Activated CD4-positive, alpha-beta T cell treated with anti-CD3 and anti-CD28 coated beads, Interleukin-2, amount 50 U/mL, for 48 hours (primary cell): ENCODE results near the gene GOLPH3.
"Not testable (repeated sequence)": the region's sequence is repeated elsewhere in the genome, so short reads cannot be mapped to it uniquely, and the experiment has no call there.

Experiments
- DNase-seq, 2 experiments: peaks; one replicate each; pipeline ENCODE4 v3.0.0-alpha.2; 2020

GOLPH3 gene

DNA sequence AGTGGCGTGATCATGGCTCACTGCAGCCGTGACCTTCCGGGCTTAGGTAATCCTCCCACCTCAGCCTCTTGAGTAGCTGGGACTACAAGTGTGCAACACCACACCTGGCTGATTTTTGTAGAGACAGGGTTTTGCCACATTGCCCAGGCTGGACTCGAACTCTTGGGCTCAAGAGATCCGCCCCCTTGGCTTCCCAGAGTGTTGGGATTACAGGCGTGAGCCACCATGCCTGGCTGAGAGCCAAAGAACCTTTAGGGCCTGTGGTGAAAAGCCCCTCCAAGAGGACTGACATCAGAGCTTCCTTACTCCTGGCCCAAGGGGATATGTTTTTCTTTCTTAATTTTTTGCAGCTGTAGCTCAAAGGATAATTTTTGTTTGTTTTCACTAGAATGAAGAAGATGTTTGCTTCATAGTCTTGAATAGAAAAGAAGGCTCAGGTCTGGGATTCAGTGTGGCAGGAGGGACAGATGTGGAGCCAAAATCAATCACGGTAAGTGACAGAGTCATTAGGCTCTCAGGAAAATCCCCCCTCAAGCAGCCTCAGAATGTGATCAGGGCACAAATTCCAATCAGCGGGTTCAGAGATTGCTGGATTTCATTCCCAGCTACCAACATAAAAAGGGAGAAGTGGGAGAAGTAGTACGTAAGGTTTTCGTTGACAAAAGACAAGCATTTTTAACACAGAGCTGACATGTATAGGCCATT, 77.1 kb downstream of the GOLPH3 start:
- DNase-seq, result no peak

DNA sequence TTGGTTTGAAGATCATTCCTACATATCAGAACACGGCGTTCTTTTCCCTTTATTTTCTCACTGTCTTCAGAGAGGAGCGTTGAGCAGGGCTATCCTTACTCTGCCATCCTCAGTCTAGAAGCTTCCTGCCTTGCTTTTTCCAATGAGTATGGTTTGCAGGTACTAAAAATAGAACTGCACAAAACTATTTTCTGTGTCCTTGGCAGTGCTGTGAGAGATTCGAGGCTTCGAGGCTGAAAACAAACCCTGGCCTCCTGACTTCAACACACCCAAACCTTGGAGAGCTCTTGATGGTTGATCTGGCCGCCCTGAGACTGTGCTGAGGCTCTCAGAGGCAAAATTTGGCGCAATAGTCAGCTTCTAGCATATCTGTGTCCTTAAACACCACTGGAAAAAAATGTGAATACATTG, 78.9 kb downstream of the GOLPH3 start:
- DNase-seq, result no peak

DNA sequence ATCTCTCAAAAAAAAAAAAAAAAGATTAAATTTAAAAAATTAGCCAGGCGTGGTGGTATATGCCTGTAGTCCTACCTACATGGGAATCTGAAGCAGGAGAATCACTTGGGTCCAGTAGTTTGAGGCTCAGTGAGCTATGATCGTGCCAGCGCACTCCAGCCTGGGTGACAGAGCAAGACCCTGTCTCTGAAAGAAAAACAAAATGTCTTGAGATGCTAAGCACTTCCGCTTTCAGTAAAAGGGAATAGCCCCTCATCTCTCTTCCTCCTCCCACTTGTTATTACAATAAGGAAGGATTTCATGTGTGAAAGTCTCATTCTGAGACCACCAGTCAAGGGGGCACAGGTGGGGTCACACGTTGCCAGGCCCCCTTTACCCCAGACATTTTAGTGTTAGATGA, 79.4 kb downstream of the GOLPH3 start:
- DNase-seq, result no peak

DNA sequence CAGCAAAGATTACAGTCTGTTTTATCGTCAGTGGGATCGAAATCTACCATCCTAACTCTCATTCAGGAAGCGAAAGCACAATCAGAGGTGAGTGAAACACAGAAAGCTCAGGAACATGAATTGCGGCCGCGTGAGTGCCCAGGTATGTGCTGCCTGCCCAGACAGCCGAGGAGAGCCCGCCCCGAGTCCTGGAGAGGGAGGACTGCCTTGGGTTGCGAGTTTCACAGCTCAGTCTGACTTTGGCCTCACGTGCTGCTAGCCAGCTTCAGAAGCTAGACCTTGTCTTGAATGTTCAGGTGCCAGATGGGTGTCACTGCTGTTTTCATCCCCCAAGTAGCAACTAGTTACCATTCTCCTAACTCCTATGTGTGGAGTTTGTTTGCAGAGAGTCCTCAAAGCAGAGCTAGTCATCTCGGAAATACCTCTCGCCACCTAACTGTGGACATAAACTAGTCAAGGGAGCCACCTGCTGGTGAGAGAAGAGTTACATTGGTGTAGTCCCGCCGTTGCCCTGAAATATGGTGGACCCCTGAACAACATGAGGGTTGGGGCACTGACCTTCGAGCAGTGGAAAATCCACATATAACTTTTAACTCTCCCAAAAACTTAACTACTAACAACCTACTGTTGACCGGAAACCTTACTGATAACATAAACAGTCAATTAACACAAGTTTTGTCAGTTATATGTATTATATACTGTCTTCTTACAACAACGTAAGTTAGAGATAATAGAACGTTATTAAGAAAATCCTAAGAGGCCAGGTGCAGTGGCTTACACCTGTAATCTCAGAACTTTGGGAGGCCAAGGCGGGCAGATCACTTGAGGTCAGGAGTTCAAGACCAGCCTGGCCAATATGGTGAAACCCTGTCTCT, 80.9 kb downstream of the GOLPH3 start:
- peak; percentile 56 to 71 for DNase-seq

DNA sequence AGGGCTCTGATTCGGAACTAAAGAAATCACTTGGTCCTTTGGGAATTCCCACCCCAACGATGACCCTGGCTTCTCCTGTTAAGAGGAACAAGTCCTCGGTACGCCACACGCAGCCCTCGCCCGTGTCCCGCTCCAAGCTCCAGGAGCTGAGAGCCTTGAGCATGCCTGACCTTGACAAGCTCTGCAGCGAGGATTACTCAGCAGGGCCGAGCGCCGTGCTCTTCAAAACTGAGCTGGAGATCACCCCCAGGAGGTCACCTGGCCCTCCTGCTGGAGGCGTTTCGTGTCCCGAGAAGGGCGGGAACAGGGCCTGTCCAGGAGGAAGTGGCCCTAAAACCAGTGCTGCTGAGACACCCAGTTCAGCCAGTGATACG, 83.4 kb downstream of the GOLPH3 start:
- no peak for DNase-seq

DNA sequence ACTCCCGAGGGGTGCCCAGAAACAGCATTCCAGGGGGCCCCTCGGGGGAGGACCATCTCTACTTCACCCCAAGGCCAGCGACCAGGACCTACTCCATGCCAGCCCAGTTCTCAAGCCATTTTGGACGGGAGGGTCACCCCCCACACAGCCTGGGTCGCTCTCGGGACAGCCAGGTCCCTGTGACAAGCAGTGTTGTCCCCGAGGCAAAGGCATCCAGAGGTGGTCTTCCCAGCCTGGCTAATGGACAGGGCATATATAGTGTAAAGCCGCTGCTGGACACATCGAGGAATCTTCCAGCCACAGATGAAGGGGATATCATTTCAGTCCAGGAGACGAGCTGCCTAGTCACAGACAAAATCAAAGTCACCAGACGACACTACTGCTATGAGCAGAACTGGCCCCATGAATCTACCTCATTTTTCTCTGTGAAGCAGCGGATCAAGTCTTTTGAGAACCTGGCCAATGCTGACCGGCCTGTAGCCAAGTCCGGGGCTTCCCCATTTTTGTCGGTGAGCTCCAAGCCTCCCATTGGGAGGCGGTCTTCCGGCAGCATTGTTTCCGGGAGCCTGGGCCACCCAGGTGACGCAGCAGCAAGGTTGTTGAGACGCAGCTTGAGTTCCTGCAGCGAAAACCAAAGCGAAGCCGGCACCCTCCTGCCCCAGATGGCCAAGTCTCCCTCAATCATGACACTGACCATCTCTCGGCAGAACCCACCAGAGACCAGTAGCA, 83.9 kb downstream of the GOLPH3 start:
- DNase-seq, result no peak

DNA sequence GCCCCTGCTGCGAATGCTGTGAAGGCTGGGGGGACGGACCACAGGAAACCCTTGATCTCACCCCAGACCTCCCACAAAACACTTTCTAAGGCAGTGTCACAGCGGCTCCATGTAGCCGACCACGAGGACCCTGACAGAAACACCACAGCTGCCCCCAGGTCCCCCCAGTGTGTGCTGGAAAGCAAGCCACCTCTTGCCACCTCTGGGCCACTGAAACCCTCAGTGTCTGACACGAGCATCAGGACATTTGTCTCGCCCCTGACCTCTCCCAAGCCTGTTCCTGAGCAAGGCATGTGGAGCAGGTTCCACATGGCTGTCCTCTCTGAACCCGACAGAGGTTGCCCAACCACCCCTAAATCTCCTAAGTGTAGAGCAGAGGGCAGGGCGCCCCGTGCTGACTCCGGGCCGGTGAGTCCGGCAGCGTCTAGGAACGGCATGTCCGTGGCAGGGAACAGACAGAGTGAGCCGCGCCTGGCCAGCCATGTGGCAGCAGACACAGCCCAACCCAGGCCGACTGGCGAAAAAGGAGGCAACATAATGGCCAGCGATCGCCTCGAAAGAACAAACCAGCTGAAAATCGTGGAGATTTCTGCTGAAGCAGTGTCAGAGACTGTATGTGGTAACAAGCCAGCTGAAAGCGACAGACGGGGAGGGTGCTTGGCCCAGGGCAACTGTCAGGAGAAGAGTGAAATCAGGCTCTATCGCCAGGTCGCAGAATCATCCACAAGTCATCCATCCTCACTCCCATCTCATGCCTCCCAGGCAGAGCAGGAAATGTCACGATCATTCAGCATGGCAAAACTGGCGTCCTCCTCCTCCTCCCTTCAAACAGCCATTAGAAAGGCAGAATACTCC, 84.7 kb downstream of the GOLPH3 start:
- DNase-seq, result no peak

DNA sequence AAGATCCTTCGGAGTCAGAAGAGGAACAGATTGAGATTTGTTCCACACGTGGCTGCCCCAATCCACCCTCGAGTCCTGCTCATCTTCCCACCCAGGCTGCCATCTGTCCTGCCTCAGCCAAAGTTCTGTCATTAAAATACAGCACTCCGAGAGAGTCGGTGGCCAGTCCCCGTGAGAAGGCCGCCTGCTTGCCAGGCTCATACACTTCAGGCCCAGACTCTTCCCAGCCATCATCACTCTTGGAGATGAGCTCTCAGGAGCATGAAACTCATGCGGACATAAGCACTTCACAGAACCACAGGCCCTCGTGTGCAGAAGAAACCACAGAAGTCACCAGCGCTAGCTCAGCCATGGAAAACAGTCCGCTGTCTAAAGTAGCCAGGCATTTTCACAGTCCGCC, 85.9 kb downstream of the GOLPH3 start:
- DNase-seq, result no peak

DNA sequence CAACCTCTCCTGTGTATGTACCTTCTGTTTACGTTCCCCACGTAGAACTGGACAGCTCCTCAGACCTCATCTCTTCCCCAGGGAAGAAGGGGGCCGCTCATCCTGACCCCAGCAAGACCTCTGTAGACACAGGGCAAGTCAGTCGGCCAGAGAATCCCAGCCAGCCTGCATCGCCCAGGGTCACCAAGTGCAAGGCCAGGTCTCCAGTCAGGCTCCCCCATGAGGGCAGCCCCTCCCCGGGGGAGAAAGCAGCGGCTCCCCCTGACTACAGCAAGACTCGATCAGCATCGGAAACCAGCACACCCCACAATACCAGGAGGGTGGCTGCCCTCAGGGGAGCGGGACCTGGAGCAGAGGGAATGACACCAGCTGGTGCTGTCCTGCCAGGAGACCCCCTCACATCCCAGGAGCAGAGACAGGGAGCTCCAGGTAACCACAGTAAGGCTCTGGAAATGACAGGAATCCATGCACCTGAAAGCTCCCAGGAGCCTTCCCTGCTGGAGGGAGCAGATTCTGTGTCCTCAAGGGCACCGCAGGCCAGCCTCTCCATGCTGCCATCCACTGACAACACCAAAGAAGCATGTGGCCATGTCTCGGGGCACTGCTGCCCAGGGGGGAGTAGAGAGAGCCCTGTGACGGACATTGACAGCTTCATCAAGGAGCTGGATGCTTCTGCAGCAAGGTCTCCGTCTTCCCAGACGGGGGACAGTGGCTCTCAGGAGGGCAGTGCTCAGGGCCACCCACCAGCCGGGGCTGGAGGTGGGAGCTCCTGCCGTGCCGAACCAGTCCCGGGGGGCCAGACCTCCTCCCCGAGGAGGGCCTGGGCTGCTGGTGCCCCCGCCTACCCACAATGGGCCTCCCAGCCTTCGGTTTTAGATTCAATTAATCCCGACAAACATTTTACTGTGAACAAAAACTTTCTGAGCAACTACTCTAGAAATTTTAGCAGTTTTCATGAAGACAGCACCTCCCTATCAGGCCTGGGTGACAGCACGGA, 86.7 kb downstream of the GOLPH3 start:
- no peak for DNase-seq

DNA sequence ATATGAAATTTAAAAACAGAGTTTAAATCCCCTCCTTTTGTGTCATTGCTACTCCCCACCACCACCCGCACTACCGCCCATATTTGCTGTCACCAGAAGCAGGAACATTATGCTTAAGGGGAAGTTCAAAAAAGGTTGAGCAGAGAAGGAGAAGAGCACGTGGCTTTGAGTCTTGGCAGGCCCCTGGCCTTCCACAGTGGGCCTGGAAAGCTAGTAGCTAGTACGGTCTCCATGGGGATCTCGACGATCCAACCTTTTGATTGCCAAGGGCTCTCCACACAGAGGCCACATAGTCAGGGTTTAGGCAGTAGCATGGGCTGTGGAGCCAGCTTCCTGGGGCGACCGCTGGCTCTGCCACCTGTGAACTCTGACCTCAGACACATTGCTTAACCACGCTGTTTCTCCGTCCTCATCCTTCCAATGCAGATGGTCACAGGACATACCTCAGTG, 90.1 kb downstream of the GOLPH3 start:
- no peak for DNase-seq

DNA sequence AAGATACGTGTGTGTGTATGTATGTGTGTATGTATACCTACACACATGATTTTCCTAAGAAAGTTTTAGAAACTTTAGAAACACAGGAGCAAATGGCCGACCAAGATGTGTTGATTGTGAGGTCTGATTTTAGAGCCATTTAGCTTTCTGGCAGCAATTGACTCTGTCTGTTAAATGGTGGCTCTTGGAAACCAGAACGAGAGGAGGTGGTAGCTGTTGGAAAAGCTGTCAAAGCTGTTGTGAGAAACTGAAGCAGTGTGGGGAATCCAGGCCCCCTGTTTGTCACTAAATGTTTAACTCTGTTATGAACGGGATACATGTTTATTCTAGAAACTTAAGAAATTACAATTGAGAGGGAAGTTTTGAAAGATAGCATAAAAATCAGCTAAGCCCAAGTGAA, 91.4 kb downstream of the GOLPH3 start:
- no peak for DNase-seq

DNA sequence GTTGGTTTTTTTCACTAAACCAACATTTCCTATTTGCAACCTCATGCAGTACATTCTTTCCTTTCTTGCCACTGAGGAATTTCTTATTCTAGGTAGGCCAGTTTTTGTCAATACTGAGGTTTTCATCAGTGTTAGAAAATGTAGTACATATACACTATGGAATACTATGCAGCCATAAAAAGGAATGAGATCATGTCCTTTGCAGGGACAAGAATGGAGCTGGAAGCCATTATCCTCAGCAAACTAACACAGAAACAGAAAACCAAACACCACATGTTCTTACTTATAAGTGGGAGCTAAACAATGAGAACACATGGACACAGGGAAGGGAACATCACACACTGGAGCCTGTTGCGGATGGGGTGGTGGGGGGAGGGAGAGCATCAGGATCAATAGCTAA, 93.6 kb downstream of the GOLPH3 start:
- not testable (repeated sequence) for DNase-seq

DNA sequence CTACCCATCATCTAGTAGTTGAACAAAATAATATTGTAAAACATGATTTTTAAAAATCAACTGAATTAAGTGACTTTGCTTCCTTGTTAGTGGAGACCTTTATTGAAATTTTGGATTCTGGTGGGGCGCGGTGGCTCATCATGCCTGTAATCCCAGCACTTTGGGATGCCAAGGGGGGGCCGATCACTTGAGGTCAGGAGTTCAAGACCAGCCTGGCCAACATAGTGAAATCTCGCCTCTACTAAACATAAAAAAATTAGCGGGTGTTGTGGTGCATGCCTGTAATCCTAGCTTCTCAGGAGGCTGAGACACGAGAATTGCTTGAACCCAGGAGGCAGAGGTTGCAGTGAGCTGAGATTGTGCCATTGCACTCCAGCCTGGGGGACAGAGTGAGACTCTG, 95.3 kb downstream of the GOLPH3 start:
- DNase-seq, result not testable (repeated sequence)

DNA sequence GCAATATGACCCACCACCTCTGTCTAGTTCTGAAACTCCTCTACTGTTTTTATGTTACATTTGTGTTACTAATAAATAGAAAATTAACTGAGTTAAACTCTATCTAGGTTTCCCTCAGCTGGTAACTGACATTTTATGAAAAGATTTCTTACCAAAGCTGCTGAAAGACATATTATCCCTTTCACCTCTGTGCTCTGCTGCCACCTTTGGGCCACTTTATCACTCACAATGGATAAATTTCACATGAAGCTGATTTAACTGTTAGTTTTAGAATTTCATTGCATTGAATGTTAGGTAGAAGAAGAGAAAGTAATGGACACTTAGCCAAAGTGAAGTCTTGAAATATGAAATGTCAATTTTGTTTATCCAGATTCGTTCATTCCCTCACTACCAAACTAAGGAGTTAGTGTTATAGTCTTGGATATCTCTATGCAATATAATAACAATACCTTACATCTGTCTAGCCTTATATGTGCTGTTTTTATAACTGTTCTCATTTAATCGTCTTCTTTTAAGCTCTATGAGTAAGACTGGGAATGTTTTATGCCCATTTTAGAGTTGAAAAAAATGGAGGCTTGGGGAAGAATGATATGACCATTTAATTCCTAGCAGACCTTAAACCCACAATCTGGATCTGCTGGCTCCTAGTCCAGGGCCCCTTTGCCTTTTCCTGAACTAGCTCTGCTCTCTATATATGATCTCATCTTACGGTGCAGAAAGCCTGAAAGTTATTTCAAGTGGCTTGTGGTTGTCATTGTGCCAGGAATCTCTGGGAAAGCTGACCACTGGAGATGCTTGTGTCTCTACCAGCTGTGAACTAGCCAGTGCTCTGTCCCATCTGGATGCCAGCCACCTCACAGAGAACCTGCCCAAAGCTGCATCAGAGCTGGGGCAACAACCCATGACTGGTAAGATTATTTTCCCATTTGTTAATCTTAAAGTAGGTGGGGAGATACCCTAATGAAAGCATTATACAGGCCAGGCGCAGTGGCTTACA, 97.1 kb downstream of the GOLPH3 start:
- peak; percentile 40 to 55 for DNase-seq
